AG08395 (cell line): ENCODE measurements around the gene PRMT1.

Experiments used
- DNase-seq: peaks from one replicate; pipeline ENCODE4 v3.0.0; 2012; ENCODE audit warnings: mixed read lengths, low spot score

The PRMT1 gene

DNA sequence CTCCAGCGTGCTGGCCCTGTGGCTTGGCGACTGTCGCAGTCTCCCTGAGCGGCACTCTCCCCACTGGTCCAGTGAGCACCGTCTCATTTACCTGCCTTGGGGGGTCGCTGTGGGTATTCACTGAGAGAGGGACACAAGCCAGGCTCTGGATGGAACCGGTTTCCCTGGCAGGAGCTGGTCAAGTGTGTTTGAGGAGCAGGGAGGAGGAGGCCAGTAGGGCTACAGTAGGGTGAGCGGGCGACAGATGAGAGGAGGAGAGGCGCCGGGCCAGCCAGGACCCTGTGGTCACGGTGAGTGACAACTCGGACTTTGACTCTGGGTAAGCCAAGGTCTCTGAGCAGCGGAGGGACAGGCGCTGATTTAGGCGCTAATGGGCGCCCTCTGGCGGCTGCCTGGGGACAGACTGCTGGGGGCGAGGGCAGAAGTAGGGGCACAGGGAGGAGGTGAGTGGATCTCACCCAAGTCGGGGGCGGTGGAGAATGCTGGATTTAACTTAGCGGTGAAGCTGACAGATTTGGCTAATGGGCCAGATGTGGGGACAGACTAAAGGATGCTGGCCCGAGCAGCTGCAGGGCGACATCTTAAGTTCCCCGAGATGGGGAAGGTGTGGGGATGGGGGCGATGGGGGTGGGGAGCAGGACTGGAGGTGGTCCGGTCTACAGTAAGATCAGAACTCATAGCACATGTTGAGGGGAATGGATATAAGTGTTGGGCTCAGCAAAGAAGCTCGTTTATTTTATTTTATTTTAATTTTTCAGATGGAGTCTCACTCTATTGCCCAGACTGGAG lies 4.7 kb upstream of the PRMT1 start:
- DNase-seq = peak; percentile 79

DNA sequence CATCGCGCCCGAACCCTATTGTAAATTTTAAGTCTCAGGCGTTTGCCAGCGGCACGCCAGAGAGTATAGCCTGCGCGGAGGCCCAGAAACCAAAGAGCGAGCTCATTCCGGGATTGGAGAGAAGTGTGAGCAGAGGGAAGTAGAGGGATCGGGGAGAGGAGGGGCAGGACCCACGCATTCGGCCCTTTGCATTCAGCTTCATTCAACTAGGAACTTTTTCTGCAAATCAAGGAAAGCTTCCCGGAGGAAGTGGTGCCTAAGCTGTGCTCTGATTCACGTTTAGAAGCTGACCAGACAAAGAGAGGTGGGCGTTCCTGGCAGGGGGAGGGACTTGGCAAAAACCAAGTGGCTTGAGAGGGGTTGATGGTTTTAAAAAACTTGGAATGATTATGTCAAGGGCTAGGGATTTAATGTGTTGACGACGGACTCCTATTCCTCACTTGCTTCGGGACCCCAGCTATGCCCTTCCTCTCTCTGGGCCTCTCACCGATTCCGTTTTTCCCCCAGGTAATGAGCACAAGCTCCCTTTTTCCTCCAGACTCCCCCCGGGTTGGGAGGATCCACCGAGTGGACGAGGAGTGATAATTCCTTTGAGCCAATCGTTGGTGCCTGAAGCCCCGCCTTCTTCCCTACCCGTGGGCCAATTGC lies 811 bp upstream of the PRMT1 start:
- DNase-seq = peak; percentile 98

DNA sequence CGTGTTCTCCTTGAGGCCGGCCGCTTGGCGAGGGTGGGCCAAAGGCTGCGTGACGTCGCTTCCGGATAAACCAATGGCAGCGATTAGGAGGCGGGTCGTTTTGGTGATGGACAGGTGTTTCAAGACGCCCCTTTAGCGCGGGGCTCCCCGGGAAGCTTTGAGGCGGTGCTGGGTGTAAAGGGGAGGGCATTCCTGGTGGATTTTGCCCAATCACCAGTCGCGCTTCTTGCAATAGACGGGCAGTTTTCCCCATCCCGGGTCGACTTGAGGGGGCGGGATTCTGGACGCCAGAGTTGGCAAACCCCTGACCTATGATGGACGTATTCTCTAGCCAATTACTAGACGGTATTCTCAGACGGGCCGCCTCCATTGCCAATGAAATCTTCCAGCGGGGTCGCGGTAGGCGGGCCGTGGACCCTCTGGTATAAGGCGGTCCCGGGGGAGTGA lies 264 bp upstream of the PRMT1 start:
- peak; percentile 99 for DNase-seq

GRCh38 chr19:49677901-49678674 lies 1.0 kb downstream of the PRMT1 start:
- peak; percentile 50 for DNase-seq

GRCh38 chr19:49678985-49679770 lies 2.1 kb downstream of the PRMT1 start:
- no peak for DNase-seq

DNA sequence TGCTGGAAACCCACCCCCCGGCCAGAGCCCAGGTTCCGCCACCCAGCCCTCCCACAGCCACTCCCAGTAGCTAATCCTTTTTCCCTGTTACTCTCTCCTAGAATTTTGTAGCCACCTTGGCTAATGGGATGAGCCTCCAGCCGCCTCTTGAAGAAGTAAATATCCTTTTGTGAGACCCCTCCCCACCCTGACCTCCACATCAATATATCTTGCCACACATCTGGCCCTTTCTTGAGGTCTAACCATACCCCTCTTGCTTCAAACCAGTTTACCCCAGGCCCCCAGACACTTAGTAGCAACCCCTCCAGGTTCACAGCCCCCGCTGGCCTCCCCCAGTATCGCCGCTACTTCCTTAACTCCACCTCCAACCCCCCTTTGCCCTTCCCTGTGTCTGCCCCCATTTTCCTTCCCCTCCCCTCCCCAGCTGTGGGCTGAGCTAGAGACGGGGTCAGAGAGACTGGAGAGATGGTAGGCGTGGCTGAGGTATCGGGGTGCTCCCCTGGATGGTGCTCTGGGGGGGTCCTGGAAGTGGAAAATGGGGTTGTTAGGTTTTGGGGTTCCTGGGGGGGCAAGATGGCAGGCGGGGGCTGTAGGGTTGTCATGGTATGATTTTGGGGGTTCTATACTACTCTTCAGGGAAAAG lies 2.8 kb downstream of the PRMT1 start:
- DNase-seq = no peak

- peak; percentile 96 for DNase-seq
These were observed 3.6 kb downstream of the PRMT1 start for GRCh38 chr19:49680421-49681351.

- DNase-seq = no peak
These were observed 4.8 kb downstream of the PRMT1 start for GRCh38 chr19:49681830-49682229.

DNA sequence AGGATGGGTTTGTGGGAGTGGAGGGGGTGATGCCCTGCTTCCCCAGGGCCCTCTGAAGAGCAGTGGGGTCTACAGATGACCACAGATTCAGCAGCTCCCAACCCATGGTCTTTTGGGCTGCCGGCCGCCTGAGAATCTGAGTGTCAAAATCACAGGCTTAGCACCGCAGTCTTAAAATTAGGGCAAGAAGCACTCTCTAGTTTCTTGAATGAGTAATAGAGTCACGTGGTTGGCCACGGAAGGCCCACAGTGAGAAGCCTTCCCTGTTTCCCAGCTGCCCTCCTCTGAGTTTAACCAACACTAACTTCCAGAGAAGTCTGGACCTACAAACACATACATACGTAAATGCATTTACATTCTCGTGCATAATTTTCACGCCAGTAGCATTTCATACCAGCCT lies 5.2 kb downstream of the PRMT1 start:
- DNase-seq = no peak

DNA sequence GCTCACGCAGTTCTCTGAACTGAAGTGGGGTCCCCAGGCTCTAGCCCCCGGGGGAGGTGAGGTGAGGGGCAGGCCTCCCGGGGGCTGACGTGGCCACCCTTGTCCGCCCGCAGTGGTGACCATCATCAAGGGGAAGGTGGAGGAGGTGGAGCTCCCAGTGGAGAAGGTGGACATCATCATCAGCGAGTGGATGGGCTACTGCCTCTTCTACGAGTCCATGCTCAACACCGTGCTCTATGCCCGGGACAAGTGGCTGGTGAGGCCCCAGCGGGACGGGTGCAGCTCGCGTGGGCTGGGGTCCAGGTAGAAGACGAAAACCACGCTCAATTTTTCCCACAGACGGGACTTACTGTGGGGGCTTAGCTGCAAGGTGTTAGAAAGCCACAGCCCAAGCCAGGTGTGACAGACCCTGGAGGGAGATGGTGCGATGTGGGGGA lies 6.8 kb downstream of the PRMT1 start:
- DNase-seq = no peak

DNA sequence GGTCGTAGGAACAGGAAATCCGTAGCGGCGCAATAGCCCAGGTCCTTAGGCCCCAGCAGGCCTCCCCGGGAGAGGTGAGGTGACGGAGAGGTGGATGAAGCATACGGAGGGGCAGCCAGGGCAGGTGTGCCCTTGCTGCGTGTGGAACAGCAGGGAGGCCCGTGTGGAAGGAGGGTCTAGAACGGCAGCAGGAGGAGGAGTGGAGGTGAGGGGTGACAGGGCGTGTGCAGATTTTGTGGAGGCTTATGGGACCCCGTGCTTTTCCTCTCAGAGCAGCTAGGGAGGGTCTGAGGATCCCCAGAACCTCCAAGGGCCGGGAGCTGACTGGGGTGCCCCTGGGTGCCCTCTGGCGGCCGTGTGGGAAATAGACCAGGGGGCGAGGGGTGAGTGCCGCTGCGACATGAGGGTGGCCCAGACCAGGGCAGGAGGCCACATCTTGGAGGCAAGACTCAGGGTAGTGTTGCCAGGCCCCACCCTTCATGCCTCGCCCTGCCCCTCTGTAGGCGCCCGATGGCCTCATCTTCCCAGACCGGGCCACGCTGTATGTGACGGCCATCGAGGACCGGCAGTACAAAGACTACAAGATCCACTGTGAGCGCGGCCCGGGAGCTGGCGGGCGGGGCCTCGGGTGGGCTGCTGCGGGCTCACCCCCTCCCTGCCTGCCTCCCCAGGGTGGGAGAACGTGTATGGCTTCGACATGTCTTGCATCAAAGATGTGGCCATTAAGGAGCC lies 7.3 kb downstream of the PRMT1 start:
- no peak for DNase-seq

DNA sequence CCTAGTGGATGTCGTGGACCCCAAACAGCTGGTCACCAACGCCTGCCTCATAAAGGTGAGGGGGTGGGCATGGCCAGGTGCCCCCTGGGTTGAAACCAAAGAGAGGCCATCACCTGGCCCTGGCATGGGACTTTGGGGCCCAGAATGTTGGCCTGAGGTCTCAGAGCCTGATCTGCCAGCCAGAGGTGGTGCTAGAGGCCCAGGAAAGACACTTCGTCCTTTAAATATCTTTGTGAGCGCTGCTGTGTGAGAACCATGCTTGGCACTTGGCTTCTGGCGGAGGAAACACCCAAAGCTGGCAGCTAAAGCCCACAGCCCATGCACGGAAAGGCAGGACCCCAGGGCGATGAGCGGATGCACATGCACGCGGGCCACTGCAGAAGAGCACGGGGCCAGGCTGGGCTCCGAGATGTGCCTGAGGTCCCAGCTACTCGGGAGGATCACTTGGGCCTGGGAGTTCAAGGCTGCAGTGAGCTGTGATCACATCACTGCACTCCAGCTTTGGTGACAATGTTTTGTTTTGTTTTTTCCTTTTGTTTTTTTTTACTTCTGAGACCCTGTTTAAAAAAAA lies 8.0 kb downstream of the PRMT1 start:
- DNase-seq = no peak

DNA sequence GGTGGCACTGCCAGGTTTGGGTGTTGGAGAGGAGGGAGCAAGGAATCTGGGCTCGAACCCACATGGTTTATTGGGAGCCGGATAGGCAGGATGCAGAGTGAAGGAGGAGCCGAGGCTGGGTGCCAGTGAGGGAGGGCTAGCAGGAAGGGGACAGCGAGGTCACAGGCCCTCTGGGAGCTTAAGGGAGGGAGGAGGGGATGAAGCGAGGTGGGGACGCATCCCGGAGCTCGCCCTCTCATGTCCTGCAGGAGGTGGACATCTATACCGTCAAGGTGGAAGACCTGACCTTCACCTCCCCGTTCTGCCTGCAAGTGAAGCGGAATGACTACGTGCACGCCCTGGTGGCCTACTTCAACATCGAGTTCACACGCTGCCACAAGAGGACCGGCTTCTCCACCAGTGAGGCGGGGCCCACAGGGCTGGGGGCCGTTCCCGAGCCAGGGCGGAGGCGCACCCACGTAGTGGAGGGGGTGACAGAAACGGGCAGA lies 8.8 kb downstream of the PRMT1 start:
- no peak for DNase-seq

- no peak for DNase-seq
These were observed 9.5 kb downstream of the PRMT1 start for GRCh38 chr19:49686503-49687088.

GRCh38 chr19:49687150-49687549 lies 10.1 kb downstream of the PRMT1 start:
- no peak for DNase-seq

GRCh38 chr19:49687566-49688316 lies 10.7 kb downstream of the PRMT1 start:
- no peak for DNase-seq

DNA sequence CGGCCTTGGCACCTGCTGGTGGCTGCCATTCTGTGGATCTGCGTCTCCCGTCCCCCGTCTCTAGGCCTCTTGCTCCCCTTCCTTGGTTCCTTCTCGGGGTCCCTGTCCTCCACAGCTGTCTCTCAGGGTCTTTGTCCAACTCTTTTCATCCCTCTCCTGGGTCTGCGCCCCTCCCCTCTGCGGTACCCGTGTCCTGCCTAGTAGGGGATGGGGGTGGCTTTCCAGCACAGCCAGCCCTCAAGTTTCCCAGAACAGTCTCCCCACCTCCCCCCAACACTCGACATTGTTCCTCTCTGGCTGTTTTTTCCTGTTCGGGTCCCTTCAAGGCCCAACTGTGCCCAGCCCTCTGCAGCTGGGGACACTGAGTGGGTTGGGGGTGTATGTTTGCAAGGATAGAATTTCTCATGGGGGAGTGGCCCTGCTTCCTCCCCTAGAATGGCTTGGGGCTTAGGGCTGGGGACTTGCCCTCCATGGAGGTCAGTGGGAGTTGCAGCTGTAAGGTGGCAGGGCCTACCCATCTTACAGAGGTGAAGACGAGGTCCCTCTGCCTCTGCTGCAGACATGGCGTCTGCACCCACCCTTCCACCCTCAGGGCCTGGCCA lies 11.6 kb downstream of the PRMT1 start:
- no peak for DNase-seq
